Loucy (cell line): ENCODE results near the gene GSTT2B.
"Not testable (repeated sequence)": the region's sequence is repeated elsewhere in the genome, so short reads cannot be mapped to it uniquely, and the experiment has no call there.

Experiments used
- H2AFZ ChIP-seq: fragments of 200-600 bp; sonication (generic); 2 replicates; pipeline ENCODE4 v1.6.0; 2016; ENCODE audit warnings: antibody characterized with exemption, mild to moderate bottlenecking, low read length, moderate library complexity
- H3F3A ChIP-seq: fragments of 200-600 bp; 2 replicates; pipeline ENCODE4 v1.6.0; 2016; ENCODE audit warnings: antibody characterized with exemption, low read depth, mild to moderate bottlenecking
- H3K27me3 ChIP-seq: fragments of 200-600 bp; sonication (generic); 2 replicates; pipeline ENCODE4 v1.6.1; 2014; ENCODE audit warnings: low read length, mild to moderate bottlenecking; ENCODE audit not compliant: insufficient read depth, poor library complexity, severe bottlenecking
- H3K36me3 ChIP-seq: fragments of 200-600 bp; sonication (generic); 2 replicates; pipeline ENCODE4 v1.6.1; 2016; ENCODE audit warnings: low read length; ENCODE audit not compliant: insufficient read depth
- H3K4me1 ChIP-seq: fragments of 200-600 bp; sonication (generic); 2 replicates; pipeline ENCODE4 v1.5.1; 2014; ENCODE audit warnings: low read length, mild to moderate bottlenecking; ENCODE audit not compliant: insufficient read depth, poor library complexity, severe bottlenecking
- H3K4me2 ChIP-seq: fragments of 200-600 bp; sonication (generic); 2 replicates; pipeline ENCODE4 v1.6.0; 2014; ENCODE audit warnings: antibody characterized with exemption, low read length, low read depth, mild to moderate bottlenecking; ENCODE audit not compliant: poor library complexity, severe bottlenecking
- H3K4me3 ChIP-seq: fragments of 200-600 bp; sonication (generic); 2 replicates; pipeline ENCODE4 v1.5.1; 2014; ENCODE audit warnings: low read length, mild to moderate bottlenecking, mixed read lengths; ENCODE audit not compliant: poor library complexity, severe bottlenecking
- H3K79me2 ChIP-seq: fragments of 200-600 bp; sonication (generic); 2 replicates; pipeline ENCODE4 v1.6.1; 2014; ENCODE audit warnings: low read length; ENCODE audit not compliant: insufficient read depth
- H3K9ac ChIP-seq: fragments of 200-600 bp; sonication (generic); 2 replicates; pipeline ENCODE4 v1.6.0; 2014; ENCODE audit warnings: mild to moderate bottlenecking, low read depth, low read length, moderate library complexity; ENCODE audit not compliant: poor library complexity, severe bottlenecking
- H3K9me2 ChIP-seq: fragments of 200-600 bp; sonication (generic); replicated peaks from 2 replicates; pipeline ENCODE4 v1.6.1; 2016; ENCODE audit warnings: low read depth, low read length, mixed read lengths
- H3K9me3 ChIP-seq: fragments of 200-600 bp; sonication (generic); 2 replicates; pipeline ENCODE4 v1.6.1; 2014; ENCODE audit warnings: mild to moderate bottlenecking, antibody characterized with exemption, low read length, low read depth; ENCODE audit not compliant: insufficient read depth
- H4K20me1 ChIP-seq: fragments of 200-600 bp; sonication (generic); 2 replicates; pipeline ENCODE4 v1.6.0; 2014; ENCODE audit warnings: antibody characterized with exemption, low read length, mild to moderate bottlenecking; ENCODE audit not compliant: insufficient read depth, poor library complexity, severe bottlenecking
- EZH2phosphoT487 ChIP-seq: fragments of 200-600 bp; IDR thresholded peaks from 2 replicates; pipeline ENCODE4 v1.6.1; 2018; ENCODE audit warnings: antibody characterized with exemption, mild to moderate bottlenecking, moderate library complexity, borderline replicate concordance
- TF ChIP-seq, protein P1 (sequence below): fragments of 200-600 bp; sonication (generic); conservative IDR thresholded peaks from 2 replicates; pipeline ENCODE4 v1.5.1; 2014; ENCODE audit warnings: mild to moderate bottlenecking, antibody characterized with exemption, low read length

GSTT2B gene, protein sequence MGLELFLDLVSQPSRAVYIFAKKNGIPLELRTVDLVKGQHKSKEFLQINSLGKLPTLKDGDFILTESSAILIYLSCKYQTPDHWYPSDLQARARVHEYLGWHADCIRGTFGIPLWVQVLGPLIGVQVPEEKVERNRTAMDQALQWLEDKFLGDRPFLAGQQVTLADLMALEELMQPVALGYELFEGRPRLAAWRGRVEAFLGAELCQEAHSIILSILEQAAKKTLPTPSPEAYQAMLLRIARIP

DNA sequence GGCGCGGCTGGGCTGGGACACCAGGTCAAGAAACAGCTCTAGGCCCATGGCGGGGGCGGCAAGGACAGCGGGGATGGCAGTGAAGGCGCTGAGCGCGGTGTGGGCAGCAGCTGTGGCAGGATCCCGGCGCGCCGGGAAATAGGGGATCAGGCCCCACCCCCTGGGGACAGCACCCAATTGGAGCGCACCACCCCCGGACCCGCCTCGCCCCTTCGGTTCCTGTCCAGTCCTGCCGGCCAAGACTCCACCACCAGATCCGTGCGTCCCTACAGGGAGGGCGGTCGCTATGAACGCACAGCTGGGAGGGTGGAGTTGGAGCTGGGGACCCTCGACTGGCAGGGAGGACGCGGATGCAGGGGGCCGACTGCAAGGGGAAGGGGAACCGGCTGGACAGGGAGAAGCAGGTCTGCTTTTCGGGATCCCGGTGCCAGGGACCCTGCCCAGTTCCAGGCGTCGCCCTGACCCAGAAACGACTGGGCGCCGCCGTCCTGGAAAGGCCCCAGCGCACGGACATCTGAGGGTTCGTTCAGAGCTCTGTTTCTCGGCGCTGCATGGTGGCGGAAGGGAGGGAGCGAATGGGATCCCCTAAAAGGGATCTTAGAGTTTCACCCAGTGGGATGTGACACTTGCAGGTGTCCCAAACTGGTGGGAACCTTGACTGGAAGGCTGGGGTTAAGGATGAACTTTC is at the start of gene GSTT2B:
Gene GSTT2B, minus strand, starts transcription at position 112 of the 688 bp plus-strand sequence. Its CDS starts 64 bp downstream, at position 48.
- H3K9ac ChIP-seq, result not testable (repeated sequence)

DNA sequence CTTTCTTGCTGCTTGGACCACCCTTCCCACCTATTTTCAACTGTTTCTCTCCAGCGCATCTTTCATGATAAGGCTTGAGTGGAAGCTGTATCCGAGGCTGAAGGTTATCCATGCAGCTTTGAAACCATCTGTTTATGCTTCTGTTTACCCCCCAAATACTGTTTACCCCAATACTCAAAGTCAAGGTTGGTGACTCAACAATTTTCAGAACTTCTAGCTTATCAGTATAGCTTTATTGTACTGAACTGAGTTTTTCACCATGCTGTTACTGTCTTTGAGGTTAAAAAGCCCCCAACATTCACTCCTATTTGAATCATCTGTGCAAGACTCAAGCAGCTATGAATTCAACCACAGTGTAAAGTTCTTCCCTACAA is 49.0 kb upstream of the GSTT2B start:
- no peaks in the 10 kb centered on the region for H3F3A ChIP-seq
- no peak overlapping the region for H2AFZ ChIP-seq

More for the DNA sequence above, at the start of gene GSTT2B:
- not testable (repeated sequence) for H3K4me3 ChIP-seq, H3K4me1 ChIP-seq, H3K9me3 ChIP-seq, H4K20me1 ChIP-seq, H3K4me2 ChIP-seq, H3K27me3 ChIP-seq, H3K9me2 ChIP-seq, H2AFZ ChIP-seq, H3F3A ChIP-seq, H3K79me2 ChIP-seq, H3K36me3 ChIP-seq

DNA sequence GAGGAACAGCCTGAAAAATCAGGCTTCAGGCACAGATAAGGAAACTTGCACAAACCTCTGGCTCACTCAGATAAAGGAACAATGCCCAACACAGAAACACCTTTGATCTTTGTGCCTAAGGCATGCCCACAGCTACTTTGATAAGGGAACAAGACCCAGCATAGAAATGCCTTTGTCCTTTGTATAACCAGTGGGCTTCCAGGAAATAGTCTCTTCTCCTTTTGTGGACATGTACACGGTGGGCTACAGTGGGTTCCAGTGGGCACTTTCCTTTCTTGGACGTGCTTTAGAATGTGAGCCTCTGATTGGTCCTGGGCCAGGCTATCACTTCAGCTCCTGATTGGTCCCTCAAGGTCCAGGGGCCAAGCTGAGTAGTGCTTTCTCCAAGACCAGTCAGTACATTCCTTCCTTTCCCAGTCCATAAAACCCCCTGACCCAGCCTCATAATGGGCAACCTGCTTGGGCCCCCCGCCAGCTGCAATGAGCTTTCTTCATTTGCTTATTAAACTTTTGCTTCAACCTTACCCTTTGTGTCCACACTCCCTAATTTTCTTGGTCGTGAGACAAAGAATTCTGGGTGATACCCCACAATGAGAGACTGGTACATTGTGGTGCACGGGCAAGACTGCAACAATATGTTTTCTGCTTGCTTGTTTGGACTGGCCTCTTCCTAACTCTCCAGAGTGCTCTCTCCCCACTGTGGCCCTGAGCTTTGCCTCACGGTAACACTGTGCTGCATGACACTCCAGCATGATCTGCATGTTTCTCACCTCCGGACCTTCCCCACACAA is 48.4 kb upstream of the GSTT2B start:
- Histone ChIP-seq H4K20me1 (peaks cover 15% of the 10 kb centered on the region), H2AFZ (no peak overlapping the region), H3K9me3 (no peaks in the 10 kb centered on the region), H3K79me2 (peaks cover 30% of the 10 kb centered on the region), H3K27me3 (no peaks in the 10 kb centered on the region), H3K9me2 (no peaks in the 10 kb centered on the region), H3K4me1 (peaks cover 18% of the 10 kb centered on the region), H3F3A (no peaks in the 10 kb centered on the region), H3K9ac (no peak overlapping the region), H3K4me3 (no peak overlapping the region), H3K36me3 (no peaks in the 10 kb centered on the region), H3K4me2 (no peak overlapping the region)
- TF ChIP-seq, protein P1, sequence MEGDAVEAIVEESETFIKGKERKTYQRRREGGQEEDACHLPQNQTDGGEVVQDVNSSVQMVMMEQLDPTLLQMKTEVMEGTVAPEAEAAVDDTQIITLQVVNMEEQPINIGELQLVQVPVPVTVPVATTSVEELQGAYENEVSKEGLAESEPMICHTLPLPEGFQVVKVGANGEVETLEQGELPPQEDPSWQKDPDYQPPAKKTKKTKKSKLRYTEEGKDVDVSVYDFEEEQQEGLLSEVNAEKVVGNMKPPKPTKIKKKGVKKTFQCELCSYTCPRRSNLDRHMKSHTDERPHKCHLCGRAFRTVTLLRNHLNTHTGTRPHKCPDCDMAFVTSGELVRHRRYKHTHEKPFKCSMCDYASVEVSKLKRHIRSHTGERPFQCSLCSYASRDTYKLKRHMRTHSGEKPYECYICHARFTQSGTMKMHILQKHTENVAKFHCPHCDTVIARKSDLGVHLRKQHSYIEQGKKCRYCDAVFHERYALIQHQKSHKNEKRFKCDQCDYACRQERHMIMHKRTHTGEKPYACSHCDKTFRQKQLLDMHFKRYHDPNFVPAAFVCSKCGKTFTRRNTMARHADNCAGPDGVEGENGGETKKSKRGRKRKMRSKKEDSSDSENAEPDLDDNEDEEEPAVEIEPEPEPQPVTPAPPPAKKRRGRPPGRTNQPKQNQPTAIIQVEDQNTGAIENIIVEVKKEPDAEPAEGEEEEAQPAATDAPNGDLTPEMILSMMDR, result no peak
- TF ChIP-seq EZH2phosphoT487, result no peak

More for the DNA sequence above, 49.0 kb upstream of the GSTT2B start:
- no peak overlapping the region for H3K4me2 ChIP-seq
- no peaks in the 10 kb centered on the region for H3K27me3 ChIP-seq
- H3K4me3 ChIP-seq, result no peak overlapping the region
- H4K20me1 ChIP-seq, result peaks cover 15% of the 10 kb centered on the region
- H3K4me1 ChIP-seq, result peaks cover 22% of the 10 kb centered on the region
- H3K9me3 ChIP-seq, result no peaks in the 10 kb centered on the region
- no peaks in the 10 kb centered on the region for H3K36me3 ChIP-seq
- TF ChIP-seq, protein P1, result no peak
- no peak for TF ChIP-seq EZH2phosphoT487
- H3K79me2 ChIP-seq, result peaks cover 36% of the 10 kb centered on the region
- H3K9me2 ChIP-seq, result no peaks in the 10 kb centered on the region
- no peak overlapping the region for H3K9ac ChIP-seq
